DOHH2 (cell line): ENCODE data around the gene ACBD7.

ENCODE experiments used
- H3F3A ChIP-seq: fragments of 200-600 bp; sonication (generic), shearing (Covaris generic); 2 replicates; pipeline ENCODE4 v1.6.0; 2016; ENCODE audit warnings: antibody characterized with exemption, mild to moderate bottlenecking; ENCODE audit not compliant: control insufficient read depth, insufficient read depth
- H3K27ac ChIP-seq: fragments of 200-600 bp; sonication (generic); 2 replicates; pipeline ENCODE4 v1.5.1; 2014; ENCODE audit warnings: low read depth, mild to moderate bottlenecking, low read length, moderate library complexity
- H3K27me3 ChIP-seq: fragments of 200-600 bp; sonication (generic); 2 replicates; pipeline ENCODE4 v1.6.1; 2014; ENCODE audit warnings: mild to moderate bottlenecking, low read length, mixed read lengths; ENCODE audit not compliant: control insufficient read depth
- H3K36me3 ChIP-seq: fragments of 200-600 bp; sonication (generic); 2 replicates; pipeline ENCODE4 v1.6.1; 2014; ENCODE audit warnings: mild to moderate bottlenecking, low read length, moderate library complexity, mixed read lengths; ENCODE audit not compliant: control insufficient read depth
- H3K4me1 ChIP-seq: fragments of 200-600 bp; sonication (generic); 2 replicates; pipeline ENCODE4 v1.6.1; 2014; ENCODE audit warnings: mild to moderate bottlenecking, low read length, mixed read lengths; ENCODE audit not compliant: control insufficient read depth
- H3K4me2 ChIP-seq: fragments of 200-600 bp; sonication (generic); 2 replicates; pipeline ENCODE4 v1.6.0; 2014; ENCODE audit warnings: mild to moderate bottlenecking, low read length, moderate library complexity
- H3K4me3 ChIP-seq: fragments of 200-600 bp; sonication (generic); 2 replicates; pipeline ENCODE4 v1.5.1; 2014; ENCODE audit warnings: mild to moderate bottlenecking, low read length, mixed read lengths
- H3K79me2 ChIP-seq: fragments of 200-600 bp; sonication (generic); 2 replicates; pipeline ENCODE4 v1.6.1; 2014; ENCODE audit warnings: mild to moderate bottlenecking, low read length, mixed read lengths; ENCODE audit not compliant: control insufficient read depth
- H3K9me2 ChIP-seq: fragments of 200-600 bp; sonication (generic); replicated peaks from 2 replicates; pipeline ENCODE4 v1.6.1; 2014; ENCODE audit warnings: mild to moderate bottlenecking, low read length, mixed read lengths; ENCODE audit not compliant: control insufficient read depth
- H3K9me3 ChIP-seq: fragments of 200-600 bp; sonication (generic); 2 replicates; pipeline ENCODE4 v1.6.1; 2014; ENCODE audit warnings: antibody characterized with exemption, low read length, mixed read lengths; ENCODE audit not compliant: control insufficient read depth, insufficient read depth
- H4K20me1 ChIP-seq: fragments of 200-600 bp; sonication (generic); 2 replicates; pipeline ENCODE4 v1.6.0; 2014; ENCODE audit warnings: low read depth, mild to moderate bottlenecking, antibody characterized with exemption, low read length, moderate library complexity; ENCODE audit not compliant: control insufficient read depth, insufficient read depth
- CTCF ChIP-seq: fragments of 200-600 bp; sonication (generic); IDR thresholded peaks from one replicate; pipeline ENCODE4 v1.5.1; 2014; ENCODE audit warnings: antibody characterized with exemption, mild to moderate bottlenecking, low read depth, low read length; ENCODE audit not compliant: poor library complexity, severe bottlenecking
- EZH2phosphoT487 ChIP-seq: fragments of 200-600 bp; sonication (generic); IDR thresholded peaks from 2 replicates; pipeline ENCODE4 v1.6.1; 2017; ENCODE audit warnings: borderline replicate concordance, mild to moderate bottlenecking, antibody characterized with exemption, low read length, moderate library complexity, mixed read lengths

Gene ACBD7

GRCh38 chr10:15075421-15075820 lies 13.2 kb downstream of the ACBD7 start:
- no peaks in the 10 kb centered on the region for H3K9me2 ChIP-seq
- no peaks in the 10 kb centered on the region for H3F3A ChIP-seq
- H3K4me1 ChIP-seq, result no peaks in the 10 kb centered on the region
- H4K20me1 ChIP-seq, result no peaks in the 10 kb centered on the region
- no peak overlapping the region for H3K4me3 ChIP-seq
- no peaks in the 10 kb centered on the region for H3K79me2 ChIP-seq
- TF ChIP-seq CTCF (no peak), EZH2phosphoT487 (no peak)
- peaks cover 6% of the 10 kb centered on the region; the same call in 1 of the 2 replicates for H3K27me3 ChIP-seq
- H3K9me3 ChIP-seq, result no peaks in the 10 kb centered on the region
- no peak overlapping the region for H3K4me2 ChIP-seq
- H3K36me3 ChIP-seq, result no peaks in the 10 kb centered on the region
- H3K27ac ChIP-seq, result no peak overlapping the region

- H3F3A ChIP-seq, result no peaks in the 10 kb centered on the region
- TF ChIP-seq CTCF (no peak), EZH2phosphoT487 (no peak)
These were observed 16.2 kb downstream of the ACBD7 start for GRCh38 chr10:15072358-15072757.

GRCh38 chr10:15069230-15069629 lies 19.3 kb downstream of the ACBD7 start:
- Histone ChIP-seq H3K27me3 (peaks cover 10% of the 10 kb centered on the region; the same call in 1 of the 2 replicates), H3K4me2 (no peak overlapping the region), H3K9me2 (no peaks in the 10 kb centered on the region), H3K79me2 (no peaks in the 10 kb centered on the region), H3F3A (no peaks in the 10 kb centered on the region), H3K36me3 (no peaks in the 10 kb centered on the region), H3K27ac (no peak overlapping the region), H3K9me3 (no peaks in the 10 kb centered on the region), H3K4me3 (no peak overlapping the region), H3K4me1 (no peaks in the 10 kb centered on the region), H4K20me1 (no peaks in the 10 kb centered on the region)
- TF ChIP-seq CTCF (no peak), EZH2phosphoT487 (no peak)

More at GRCh38 chr10:15072358-15072757, 16.2 kb downstream of the ACBD7 start:
- H3K4me3 ChIP-seq, result no peak overlapping the region
- no peaks in the 10 kb centered on the region for H3K4me1 ChIP-seq
- no peaks in the 10 kb centered on the region for H3K79me2 ChIP-seq
- peaks cover 6% of the 10 kb centered on the region; the same call in 1 of the 2 replicates for H3K27me3 ChIP-seq
- no peaks in the 10 kb centered on the region for H3K9me3 ChIP-seq
- H3K9me2 ChIP-seq, result no peaks in the 10 kb centered on the region
- no peak overlapping the region for H3K27ac ChIP-seq
- no peaks in the 10 kb centered on the region for H3K36me3 ChIP-seq
- H4K20me1 ChIP-seq, result no peaks in the 10 kb centered on the region
- H3K4me2 ChIP-seq, result no peak overlapping the region
